Measurements from ENCODE around the gene ARL16.

DNA sequence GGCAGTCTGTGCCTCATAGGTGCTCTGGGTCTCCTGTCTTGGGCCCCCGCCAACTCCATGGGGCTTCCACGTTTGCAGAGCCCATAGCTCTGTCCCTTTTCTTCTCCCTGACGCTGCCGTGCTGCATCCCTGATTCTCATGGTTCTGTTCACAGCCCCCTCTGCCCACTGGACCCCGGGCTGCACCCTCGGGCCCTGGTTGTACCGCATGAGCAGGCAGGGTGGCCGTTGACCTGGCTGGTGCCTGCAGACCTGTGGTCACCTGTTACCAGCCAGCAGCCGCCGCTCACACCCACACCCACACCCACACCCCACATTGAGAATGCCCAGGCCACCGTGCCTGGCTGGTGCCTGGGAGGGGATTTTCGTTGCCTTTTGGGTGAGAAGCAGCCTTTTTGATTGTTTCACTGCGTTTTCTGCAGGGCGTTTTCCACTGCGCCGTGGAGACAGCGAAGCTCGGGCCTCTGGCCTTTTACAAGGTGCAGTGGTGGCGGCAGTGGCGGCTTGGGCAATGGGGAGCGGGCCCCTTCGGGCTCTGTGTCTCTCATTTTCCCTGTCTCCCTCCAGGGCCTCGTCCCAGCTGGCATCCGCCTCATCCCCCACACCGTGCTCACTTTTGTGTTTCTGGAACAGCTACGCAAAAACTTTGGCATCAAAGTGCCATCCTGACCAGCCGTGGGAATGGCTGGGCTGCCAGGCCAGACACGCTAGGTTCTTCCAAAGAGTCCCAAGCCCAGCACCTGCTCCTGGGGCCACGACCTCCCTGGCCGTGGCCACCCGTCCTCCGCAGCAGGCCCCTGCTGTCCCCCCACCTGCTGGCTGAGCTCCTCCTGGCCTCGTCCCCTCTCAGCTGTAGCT is 36.0 kb upstream of the ARL16 start:
- TF ChIP-seq, protein P1, sequence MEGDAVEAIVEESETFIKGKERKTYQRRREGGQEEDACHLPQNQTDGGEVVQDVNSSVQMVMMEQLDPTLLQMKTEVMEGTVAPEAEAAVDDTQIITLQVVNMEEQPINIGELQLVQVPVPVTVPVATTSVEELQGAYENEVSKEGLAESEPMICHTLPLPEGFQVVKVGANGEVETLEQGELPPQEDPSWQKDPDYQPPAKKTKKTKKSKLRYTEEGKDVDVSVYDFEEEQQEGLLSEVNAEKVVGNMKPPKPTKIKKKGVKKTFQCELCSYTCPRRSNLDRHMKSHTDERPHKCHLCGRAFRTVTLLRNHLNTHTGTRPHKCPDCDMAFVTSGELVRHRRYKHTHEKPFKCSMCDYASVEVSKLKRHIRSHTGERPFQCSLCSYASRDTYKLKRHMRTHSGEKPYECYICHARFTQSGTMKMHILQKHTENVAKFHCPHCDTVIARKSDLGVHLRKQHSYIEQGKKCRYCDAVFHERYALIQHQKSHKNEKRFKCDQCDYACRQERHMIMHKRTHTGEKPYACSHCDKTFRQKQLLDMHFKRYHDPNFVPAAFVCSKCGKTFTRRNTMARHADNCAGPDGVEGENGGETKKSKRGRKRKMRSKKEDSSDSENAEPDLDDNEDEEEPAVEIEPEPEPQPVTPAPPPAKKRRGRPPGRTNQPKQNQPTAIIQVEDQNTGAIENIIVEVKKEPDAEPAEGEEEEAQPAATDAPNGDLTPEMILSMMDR (IDR thresholded peaks at IDR 0.05), result no peak
- TF ChIP-seq TCF7L2 (IDR thresholded peaks at IDR 0.05; ENCODE audit: low read depth, low read length), result no peak
- TF ChIP-seq POLR2AphosphoS5 (IDR thresholded peaks at IDR 0.05; ENCODE audit: low read depth, low read length), result no peak
- no peak for TF ChIP-seq REST (IDR thresholded peaks at IDR 0.05; ENCODE audit: insufficient read depth in 1 of 2, low read depth in 2 of 2, low read length in 1 of 2)
